T-cell (primary cell): ENCODE data around the gene PEX11G. TPM values are rescaled to one million over a fixed set of nuclear protein-coding genes. Genes with fewer than 3 reads are reported as not detected.
A peak's percentile ranks its signal among the peaks of the same experiment; 100 is the strongest.

ENCODE experiments used
- ATAC-seq, 4 experiments: fragments of 200-7000 bp in 3 of 4; fragments of 150-1000 bp in 1 of 4; cut with Tn5 transposase; replicated peaks in 1 of 4; 1 replicate in 3 of 4; 2 replicates in 1 of 4; pipeline ENCODE4 v1.10.0; 2021; ENCODE audit warnings: moderate library complexity in 3 of 4, mild to moderate bottlenecking in 2 of 4, moderate number of reproducible peaks in 1 of 4
- CTCF ChIA-PET, 2 donors: fragments of 300-600 bp; sonication (Branson Sonifier 250); formaldehyde crosslinking; loops; one replicate each; lab custom pipeline; 2022; ENCODE audit warnings: antibody characterized with exemption in 2 of 2; lab: Charles Lee
- POLR2A ChIA-PET, 2 donors: fragments of 300-600 bp; sonication (Branson Sonifier 250); formaldehyde crosslinking; loops; one replicate each; lab custom pipeline; 2022; ENCODE audit warnings: antibody characterized with exemption in 2 of 2; lab: Charles Lee
- DNase-seq, 35 experiments: peaks; one replicate each; pipeline versions ENCODE4 v3.0.0 to v3.0.0-alpha.2; 2013 to 2023
- H3K27ac ChIP-seq: one replicate; pipeline ENCODE4 v1.5.1; 2013; ENCODE audit warnings: low read length
- H3K27me3 ChIP-seq, 2 experiments: replicated peaks in 1 of 2; 1 replicate in 1 of 2; 2 replicates in 1 of 2; pipeline versions ENCODE4 v1.6.1 to v1.7.0; 2013; ENCODE audit warnings: low read length in 1 of 2, mixed read lengths in 1 of 2; ENCODE audit not compliant: control insufficient read depth in 2 of 2, insufficient read depth in 2 of 2; ENCODE audit errors: extremely low read depth in 1 of 2
- H3K36me3 ChIP-seq, 2 donors: 1 replicate in 1 of 2; 2 replicates in 1 of 2; pipeline versions ENCODE4 v1.6.1 to v1.7.0; 2013; ENCODE audit warnings: low read length in 1 of 2; ENCODE audit not compliant: control insufficient read depth in 2 of 2, insufficient read depth in 1 of 2; ENCODE audit errors: extremely low read depth in 1 of 2
- H3K4me1 ChIP-seq, 2 experiments: 1 replicate in 1 of 2; 2 replicates in 1 of 2; pipeline versions ENCODE4 v1.6.1 to v1.7.0; 2013; ENCODE audit warnings: low read length in 2 of 2, mixed read lengths in 1 of 2; ENCODE audit not compliant: insufficient read depth in 2 of 2, control insufficient read depth in 1 of 2; ENCODE audit errors: extremely low read depth in 1 of 2
- H3K4me3 ChIP-seq, 2 donors: 1 replicate in 1 of 2; 2 replicates in 1 of 2; pipeline versions ENCODE4 v1.5.1 to v1.7.0; 2013; ENCODE audit warnings: mild to moderate bottlenecking in 2 of 2, low read length in 1 of 2, moderate library complexity in 1 of 2; ENCODE audit not compliant: control insufficient read depth in 1 of 2; ENCODE audit errors: extremely low read depth in 1 of 2
- H3K9me3 ChIP-seq: 2 replicates; pipeline ENCODE4 v1.7.0; 2013
- H3K27ac Mint-ChIP-seq, 2 donors: one replicate each; pipeline ENCODE4 v1.8.0; 2020 to 2021; ENCODE audit warnings: mild to moderate bottlenecking in 2 of 2, mixed read lengths in 2 of 2
- H3K27me3 Mint-ChIP-seq, 2 donors: one replicate each; pipeline ENCODE4 v1.8.0; 2021 to 2022; ENCODE audit warnings: mixed read lengths in 2 of 2
- H3K36me3 Mint-ChIP-seq: one replicate; pipeline ENCODE4 v1.8.0; 2021; ENCODE audit warnings: mixed read lengths
- H3K4me1 Mint-ChIP-seq, 3 donors: one replicate each; pipeline ENCODE4 v1.8.0; 2020 to 2022; ENCODE audit warnings: mixed read lengths in 3 of 3, mild to moderate bottlenecking in 1 of 3
- H3K4me3 Mint-ChIP-seq, 3 donors: one replicate each; pipeline ENCODE4 v1.8.0; 2020 to 2022; ENCODE audit warnings: mild to moderate bottlenecking in 3 of 3, mixed read lengths in 3 of 3, moderate library complexity in 3 of 3
- H3K9me3 Mint-ChIP-seq, 3 donors: one replicate each; pipeline ENCODE4 v1.8.0; 2020 to 2022; ENCODE audit warnings: mixed read lengths in 3 of 3
- WGBS: methylation state at CpG from one replicate; pipeline ENCODE4 v1.1.5; 2013; ENCODE audit warnings: missing lambda C conversion rate; ENCODE audit not compliant: insufficient coverage; 5-methylcytosine and 5-hydroxymethylcytosine counted together
- total RNA-seq, 35 experiments: library from RNA in 6 of 35; stranded (reverse) in 6 of 35; fragments of 120-200 nt in 1 of 35; gene quantifications; one replicate each; pipeline versions ENCODE4 v1.2.1 to v1.2.4 and lab custom pipeline; 2013 to 2026

PEX11G gene
- total RNA-seq, 5 donors from 2014 or later (not counting 1 experiment from before 2014, with no cell fraction given), result 0.35 to 1.1 (median 0.67) TPM; not detected in 1

DNA sequence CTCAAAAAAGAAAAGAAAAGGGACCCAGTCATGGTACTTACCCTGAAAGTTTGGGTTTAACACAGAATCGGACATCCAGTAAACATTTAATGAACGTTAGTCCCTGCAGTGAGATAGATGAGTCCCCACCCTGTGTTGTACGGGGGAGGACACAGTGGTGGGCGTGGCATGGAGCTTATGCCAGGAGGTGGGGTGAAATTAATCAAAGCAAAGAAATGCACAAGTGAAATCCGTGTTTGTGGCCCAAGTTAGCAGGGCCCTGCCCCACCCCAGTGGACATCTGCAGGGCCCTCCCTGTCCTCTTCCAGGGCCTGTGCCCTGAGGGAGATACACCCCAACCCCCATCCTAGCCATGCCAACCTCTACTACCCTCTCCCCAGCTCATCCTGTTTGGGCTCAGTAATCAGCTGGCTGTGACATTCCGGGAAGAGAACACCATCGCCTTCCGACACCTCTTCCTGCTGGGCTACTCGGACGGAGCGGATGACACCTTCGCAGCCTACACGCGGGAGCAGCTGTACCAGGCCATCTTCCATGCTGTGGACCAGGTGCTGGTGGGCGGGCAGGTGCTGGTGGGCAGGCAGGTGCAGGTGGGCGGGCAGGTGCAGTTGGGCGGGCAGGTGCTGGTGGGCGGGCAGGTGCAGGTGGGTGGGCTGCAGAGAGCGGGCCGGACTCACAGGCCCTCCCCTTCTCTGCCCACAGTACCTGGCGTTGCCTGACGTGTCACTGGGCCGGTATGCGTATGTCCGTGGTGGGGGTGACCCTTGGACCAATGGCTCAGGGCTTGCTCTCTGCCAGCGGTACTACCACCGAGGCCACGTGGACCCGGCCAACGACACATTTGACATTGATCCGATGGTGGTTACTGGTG is 37.5 kb upstream of the PEX11G start:
- 93% methylated on average over 15 of the region's 31 CpGs for WGBS

GRCh38 chr19:7524992-7525739 is 36.3 kb upstream of the PEX11G start:
- no peak overlapping the region for H3K4me3 ChIP-seq
- ChIA-PET POLR2A (no interaction called here), CTCF (interaction anchor here in 1 of 2 donors (0.6 kb wide), 1 partner anchor 128 kb away, joined by 6 read pairs; no protein-coding TSS in a partner anchor)
- H3K4me1 Mint-ChIP-seq, result peaks cover 9 to 14% (median 13%) of the 10 kb centered on the region in 3 donors
- peaks cover 0 to 3% of the 10 kb centered on the region in 2 experiments for H3K27me3 ChIP-seq
- no peak overlapping the region for H3K4me3 Mint-ChIP-seq
- DNase-seq, result no peak
- ATAC-seq, result no peak
- H3K4me1 ChIP-seq, result peaks cover 8 to 21% of the 10 kb centered on the region in 2 experiments
- H3K27ac Mint-ChIP-seq, result no peak overlapping the region
- 96% methylated on average over 17 of the region's 20 CpGs for WGBS
- no peaks in the 10 kb centered on the region for H3K9me3 ChIP-seq
- peaks cover 9% of the 10 kb centered on the region for H3K36me3 Mint-ChIP-seq
- H3K27ac ChIP-seq, result no peak overlapping the region
- H3K36me3 ChIP-seq, result peaks cover 7 to 11% of the 10 kb centered on the region in 2 donors
- H3K9me3 Mint-ChIP-seq, result no peaks in the 10 kb centered on the region
- no peaks in the 10 kb centered on the region for H3K27me3 Mint-ChIP-seq

More for the DNA sequence above, 37.5 kb upstream of the PEX11G start:
- POLR2A ChIA-PET, result interaction anchor here in 1 of 2 donors (0.6 kb wide), 1 partner anchor 1883 kb away, joined by 8 read pairs; no protein-coding TSS in a partner anchor
- CTCF ChIA-PET, result no interaction called here
- H3K27me3 Mint-ChIP-seq, result no peaks in the 10 kb centered on the region
- H3K4me1 Mint-ChIP-seq, result peaks cover 9 to 14% (median 13%) of the 10 kb centered on the region in 3 donors
- Histone ChIP-seq H3K9me3 (no peaks in the 10 kb centered on the region), H3K27ac (no peak overlapping the region), H3K4me3 (no peak overlapping the region), H3K36me3 (peaks cover 7 to 11% of the 10 kb centered on the region in 2 donors), H3K4me1 (peaks cover 8 to 21% of the 10 kb centered on the region in 2 experiments), H3K27me3 (peaks cover 0 to 3% of the 10 kb centered on the region in 2 experiments)
- no peak overlapping the region for H3K4me3 Mint-ChIP-seq
- H3K9me3 Mint-ChIP-seq, result no peaks in the 10 kb centered on the region
- DNase-seq (no peak), ATAC-seq (no peak)
- no peak overlapping the region for H3K27ac Mint-ChIP-seq
- peaks cover 12% of the 10 kb centered on the region for H3K36me3 Mint-ChIP-seq

DNA sequence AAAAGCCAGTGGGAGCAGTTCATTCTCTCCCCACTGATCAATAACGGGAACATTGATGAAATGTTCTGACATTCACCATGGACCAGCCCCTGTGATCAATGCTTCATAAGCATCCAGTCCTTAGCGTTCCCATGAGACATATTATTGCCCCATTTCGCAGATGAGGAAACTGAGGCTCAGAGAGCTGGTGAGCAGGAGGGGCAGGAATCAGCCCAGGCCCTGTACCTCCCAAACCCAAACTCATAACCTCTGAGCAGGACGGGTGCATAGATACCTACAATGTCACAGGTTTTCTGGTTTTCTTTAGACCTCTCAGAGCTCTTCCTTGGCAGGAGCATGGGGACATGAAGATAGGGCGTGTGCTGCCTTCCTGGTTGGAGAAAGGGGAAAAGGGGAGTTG is 35.7 kb upstream of the PEX11G start:
- Mint-ChIP-seq H3K36me3 (peaks cover 9% of the 10 kb centered on the region), H3K27me3 (no peaks in the 10 kb centered on the region), H3K4me3 (no peak overlapping the region), H3K27ac (no peak overlapping the region), H3K4me1 (peaks cover 9 to 14% (median 13%) of the 10 kb centered on the region in 3 donors), H3K9me3 (no peaks in the 10 kb centered on the region)
- 89% methylated on average over 1 of the region's 5 CpGs for WGBS
- Histone ChIP-seq H3K27me3 (peaks cover 0 to 3% of the 10 kb centered on the region in 2 experiments), H3K4me1 (peaks cover 8 to 21% of the 10 kb centered on the region in 2 experiments), H3K9me3 (no peaks in the 10 kb centered on the region), H3K4me3 (no peak overlapping the region), H3K27ac (no peak overlapping the region), H3K36me3 (peaks cover 7 to 11% of the 10 kb centered on the region in 2 donors)
- no peak for DNase-seq
- ChIA-PET POLR2A (no interaction called here), CTCF (interaction anchor here in 1 of 2 donors (0.6 kb wide), 1 partner anchor 127 kb away, joined by 6 read pairs; no protein-coding TSS in a partner anchor)
- ATAC-seq, result no peak

DNA sequence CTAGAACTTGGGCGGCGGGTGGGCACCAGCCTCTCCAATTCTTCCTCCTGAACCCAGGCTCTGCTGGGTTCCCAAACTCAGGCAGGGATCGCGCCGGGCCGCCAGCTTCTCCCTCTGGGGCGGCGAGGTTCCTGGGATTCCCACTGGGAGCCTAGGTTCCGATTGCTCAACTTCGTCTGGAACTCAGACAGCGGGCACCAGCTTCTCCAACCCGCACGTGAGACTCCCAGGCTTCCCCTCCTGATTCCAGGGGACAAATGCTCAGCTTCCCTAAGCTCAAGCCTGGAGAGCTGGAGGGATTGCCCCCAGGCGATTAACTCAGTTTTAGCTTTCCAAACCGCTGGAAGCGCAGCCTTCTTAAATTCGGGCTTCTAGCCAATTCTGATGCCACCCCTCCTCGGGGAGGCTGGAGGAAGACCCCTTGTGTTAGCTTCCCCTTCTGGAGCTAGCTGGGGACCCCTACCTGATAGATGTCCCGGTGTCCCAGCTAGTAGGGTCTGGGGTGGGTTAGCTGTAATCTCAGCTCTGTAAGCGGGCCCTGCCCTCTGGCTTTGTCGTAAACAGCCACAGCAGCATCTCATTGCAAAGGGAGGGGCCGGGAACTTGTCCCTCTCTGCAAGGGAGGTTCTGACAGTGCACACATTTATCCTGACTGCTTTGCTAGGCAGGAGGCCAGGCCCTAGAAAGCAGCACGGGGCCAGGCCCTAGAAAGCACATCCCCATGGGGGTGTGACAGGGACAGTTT is 34.3 kb upstream of the PEX11G start:
- Mint-ChIP-seq H3K9me3 (no peaks in the 10 kb centered on the region), H3K36me3 (peaks cover 5% of the 10 kb centered on the region), H3K4me3 (peak overlapping the region; percentile 64 to 88 (median 73)), H3K4me1 (peaks cover 9 to 14% (median 13%) of the 10 kb centered on the region in 3 donors), H3K27ac (no peak overlapping the region), H3K27me3 (peaks cover 0 to 3% of the 10 kb centered on the region in 2 donors)
- no peak overlapping the region for H3K27ac ChIP-seq
- ATAC-seq, result no peak
- no peak for DNase-seq
- H3K27me3 ChIP-seq, result peaks cover 0 to 4% of the 10 kb centered on the region in 2 experiments
- WGBS, result 10% methylated on average over 19 of the region's 23 CpGs
- H3K9me3 ChIP-seq, result no peaks in the 10 kb centered on the region
- H3K4me3 ChIP-seq, result peak overlapping the region; percentile 65 to 85
- ChIA-PET POLR2A (interaction anchor here (0.5 to 0.7 kb wide), 4 partner anchors 9 to 1456 kb away, joined by 3 to 4 read pairs (median 4); partner anchors contain the start of genes PET100 (in 1 of the 2) and XAB2 (in 1 of the 2)), CTCF (interaction anchor here (0.5 to 1.4 kb wide), 7 partner anchors 11 to 1554 kb away, joined by 3 to 5 read pairs (median 4); partner anchors contain the start of genes PET100 (in 1 of the 2), PNPLA6 (in 1 of the 2) and XAB2 (in 1 of the 2))
- H3K4me1 ChIP-seq, result peaks cover 8 to 21% of the 10 kb centered on the region in 2 experiments
- peaks cover 7% of the 10 kb centered on the region in 2 donors for H3K36me3 ChIP-seq

DNA sequence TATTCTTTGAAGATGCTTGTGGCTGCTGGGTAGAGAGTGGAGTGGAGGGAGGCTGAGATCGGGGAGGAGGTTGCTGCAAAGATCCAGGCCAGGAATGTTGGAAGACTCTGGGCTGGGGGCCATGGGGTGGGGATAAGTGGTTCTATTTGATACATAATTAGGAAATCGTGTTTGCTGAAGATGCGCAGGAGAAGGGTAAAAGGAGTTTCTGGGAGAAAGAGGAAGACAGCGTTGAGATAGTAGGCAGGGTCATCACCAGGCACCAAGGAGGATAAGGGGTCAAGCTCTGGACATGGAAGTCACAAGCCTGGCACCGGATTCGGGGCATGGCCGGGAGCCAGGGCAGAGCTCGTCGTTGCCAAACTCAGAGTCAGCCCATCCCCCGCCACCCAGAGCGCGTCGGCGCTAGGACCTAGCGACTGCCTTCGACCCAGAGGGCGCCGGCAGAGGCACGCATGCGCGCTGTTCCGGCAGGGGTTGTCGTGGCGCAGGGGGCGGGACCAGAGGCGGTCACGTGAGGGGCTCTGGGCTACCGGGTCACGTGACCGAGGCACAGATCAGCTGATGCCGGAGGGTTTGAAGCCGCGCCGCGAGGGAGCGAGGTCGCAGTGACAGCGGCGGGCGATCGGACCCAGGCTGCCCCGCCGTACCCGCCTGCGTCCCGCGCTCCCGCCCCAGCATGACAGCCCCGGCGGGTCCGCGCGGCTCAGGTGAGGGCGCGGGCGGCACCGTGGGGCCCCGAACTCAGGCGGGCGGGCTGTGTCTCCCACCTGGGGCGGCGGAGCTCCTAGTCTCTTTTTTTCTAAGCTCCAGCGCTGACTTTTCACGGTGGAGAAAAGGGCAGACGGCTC is 33.5 kb upstream of the PEX11G start, which contains the start of gene MCOLN1:
Gene MCOLN1, plus strand, starts transcription at position 553 of the 851 bp plus-strand sequence. Its CDS starts 127 bp downstream, at position 680.
- Histone ChIP-seq H3K27ac (no peak within 1 kb of the TSS), H3K4me3 (peak within 1 kb of the TSS; percentile 65 to 85), H3K4me1 (peaks cover 8 to 21% of the 10 kb centered on the region in 2 experiments), H3K9me3 (no peaks in the 10 kb centered on the region), H3K36me3 (peaks cover 7% of the 10 kb centered on the region in 2 donors), H3K27me3 (peaks cover 0 to 12% of the 10 kb centered on the region in 2 experiments)
- Mint-ChIP-seq H3K27ac (peak within 1 kb of the TSS; percentile 80 to 85), H3K36me3 (peaks cover 5% of the 10 kb centered on the region), H3K27me3 (peaks cover 0 to 10% of the 10 kb centered on the region in 2 donors), H3K4me3 (peak within 1 kb of the TSS; percentile 78 to 88 (median 88)), H3K4me1 (peaks cover 9 to 17% (median 16%) of the 10 kb centered on the region in 3 donors), H3K9me3 (no peaks in the 10 kb centered on the region)
- ChIA-PET POLR2A (interaction anchor here in 1 of 2 donors (0.5 kb wide), 1 partner anchor 35 kb away, joined by 3 read pairs; no protein-coding TSS in a partner anchor), CTCF (interaction anchor here (0.5 to 1.4 kb wide), 9 partner anchors 12 to 1219 kb away, joined by 3 to 8 read pairs (median 4); partner anchors contain the start of genes PET100 (in 1 of the 2), PNPLA6 (in 1 of the 2), SNAPC2 (in 1 of the 2) and XAB2 (in 1 of the 2))
- WGBS, result 3% methylated on average over 65 of the region's 65 CpGs
- DNase-seq (peak; percentile 97 to 100 (median 99)), ATAC-seq (peak; percentile 89 to 92 (median 90))
